HL-60/S4 (cell line): ENCODE measurements around the gene RNF2.

ENCODE experiments used
- in situ Hi-C: fragments of 300-500 bp; cut with MboI; formaldehyde crosslinking; loops from 2 replicates; pipeline ENCODE4 v1.14.3; 2022; ENCODE audit warnings: low sequenced_read_pairs

Gene RNF2

DNA sequence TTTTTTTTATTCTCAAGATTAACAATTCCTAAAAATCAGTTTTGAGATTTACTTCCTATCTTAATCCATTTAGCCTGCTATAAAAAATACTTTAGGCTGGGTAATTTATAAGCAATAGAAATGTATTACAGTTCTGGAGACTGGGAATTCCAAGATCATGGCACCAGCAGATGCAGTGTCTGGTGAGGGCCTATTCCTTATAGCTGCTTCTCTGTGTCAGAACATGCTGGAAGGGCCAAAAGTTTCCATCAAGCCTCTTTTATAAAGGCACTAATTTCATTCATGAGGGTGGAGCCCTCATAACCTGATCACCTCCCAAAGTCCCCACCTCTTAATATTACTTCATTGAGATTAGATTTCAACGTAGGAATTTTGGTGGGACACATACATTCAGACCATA, 41.7 kb downstream of the RNF2 start:
- in situ Hi-C loops: no loop called here

DNA sequence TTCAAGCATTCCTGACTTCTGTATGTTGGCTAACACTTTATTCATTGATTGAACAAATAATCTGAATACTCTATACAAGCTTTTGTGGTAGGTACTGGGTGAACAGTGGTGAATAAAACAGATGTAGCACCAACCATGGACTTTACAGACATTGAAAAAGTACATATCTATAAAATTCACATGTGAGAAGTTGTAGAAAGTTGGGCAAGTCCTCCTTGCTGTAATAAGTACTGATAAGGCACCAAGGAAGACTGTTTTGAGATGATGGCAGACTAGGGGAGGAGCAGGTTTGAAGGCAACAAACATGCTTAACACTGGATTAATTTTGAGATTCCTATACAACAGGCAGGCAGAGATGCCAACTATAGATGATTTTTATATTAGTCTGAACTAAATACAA, 42.4 kb downstream of the RNF2 start:
- in situ Hi-C loops: no loop called here

DNA sequence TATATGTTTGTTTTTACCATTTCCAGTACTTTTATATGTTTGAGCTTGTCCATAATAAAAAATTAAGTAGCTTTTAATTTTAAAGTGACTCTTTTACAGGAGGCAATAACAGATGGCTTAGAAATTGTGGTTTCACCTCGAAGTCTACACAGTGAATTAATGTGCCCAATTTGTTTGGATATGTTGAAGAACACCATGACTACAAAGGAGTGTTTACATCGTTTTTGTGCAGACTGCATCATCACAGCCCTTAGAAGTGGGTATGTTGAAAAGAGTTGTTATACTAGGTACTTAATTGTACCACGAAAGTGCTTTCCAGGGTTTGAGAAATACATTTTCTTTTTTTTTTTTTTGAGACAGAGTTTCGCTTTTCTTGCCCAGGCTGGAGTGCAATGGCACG, 46.1 kb downstream of the RNF2 start:
- in situ Hi-C loops: no loop called here

DNA sequence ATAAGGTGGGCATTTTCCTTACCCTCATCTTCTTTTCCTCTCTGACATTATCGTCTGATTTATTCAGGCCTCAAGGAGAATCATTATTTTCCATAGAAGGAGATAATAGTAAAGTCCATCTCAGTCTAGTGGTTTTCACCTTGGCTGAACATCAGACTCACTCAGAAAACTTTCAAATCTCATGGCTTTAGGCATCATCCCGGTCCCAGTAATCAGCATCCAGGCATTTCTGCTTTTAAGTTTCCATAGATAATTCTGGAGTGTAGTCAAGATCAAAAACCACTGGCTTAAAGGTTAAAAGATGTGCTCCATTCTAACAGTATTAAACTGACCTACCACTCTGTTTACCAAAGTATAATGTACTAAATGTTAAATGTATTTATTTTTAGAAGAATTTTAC, 49.4 kb downstream of the RNF2 start:
- in situ Hi-C loops: no loop called here

DNA sequence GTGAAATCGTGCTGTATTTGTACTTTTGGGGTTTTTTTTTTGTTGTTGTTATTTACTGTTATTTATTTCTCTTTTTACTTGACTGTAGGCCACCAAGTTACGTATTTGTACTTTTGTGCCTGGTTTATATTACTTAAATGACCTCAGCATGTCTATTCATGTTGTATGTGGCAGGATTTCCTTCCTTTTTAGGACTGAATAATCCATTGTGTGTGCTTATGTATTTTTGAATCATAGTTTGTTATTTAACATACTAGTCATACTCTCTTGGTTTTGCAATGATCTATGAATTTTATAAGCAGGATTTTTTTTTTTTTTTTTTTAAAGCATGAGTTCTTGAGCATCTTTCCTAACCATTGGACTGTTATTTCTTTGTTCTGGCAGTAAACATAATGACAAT, 51.2 kb downstream of the RNF2 start:
- in situ Hi-C loops: no loop called here

DNA sequence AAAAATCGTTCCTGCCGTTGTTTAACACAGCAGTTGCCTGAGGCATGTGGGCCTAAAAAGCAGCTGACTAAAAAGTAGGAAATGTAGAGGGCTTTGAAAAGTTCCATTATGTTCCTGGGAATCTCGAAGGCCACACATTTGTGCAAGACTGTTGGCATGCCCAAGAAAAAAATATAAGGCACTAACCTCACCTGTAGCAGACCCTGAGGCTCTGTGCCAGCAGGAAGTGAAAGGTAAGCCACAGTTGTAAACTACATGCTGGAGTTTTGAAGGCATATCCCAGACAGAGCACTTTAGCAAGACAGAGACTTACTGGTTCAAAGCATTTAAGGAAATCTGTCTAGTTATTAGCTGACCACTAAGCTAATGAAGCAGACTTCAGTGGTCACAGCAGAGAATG, 58.7 kb downstream of the RNF2 start:
- in situ Hi-C loops: no loop called here

DNA sequence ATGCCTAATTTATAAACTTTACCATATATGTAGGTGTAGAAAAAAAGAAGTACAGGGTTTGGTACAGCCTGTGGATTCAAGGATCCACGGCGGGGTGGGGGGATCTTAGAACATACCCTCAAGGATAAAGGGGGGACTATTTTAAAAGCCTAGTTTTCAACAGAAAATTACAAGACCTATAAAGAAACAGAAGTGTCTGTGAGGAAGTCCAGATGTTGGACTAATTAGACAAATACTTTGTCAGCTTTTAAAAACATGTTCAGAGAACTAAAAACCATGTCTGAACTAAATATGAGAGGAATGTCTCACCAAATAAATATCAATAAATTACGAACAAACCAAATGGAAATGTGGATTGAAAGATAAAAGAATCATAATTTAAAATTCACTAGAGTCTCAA, 59.8 kb downstream of the RNF2 start:
- in situ Hi-C loops: no loop called here

DNA sequence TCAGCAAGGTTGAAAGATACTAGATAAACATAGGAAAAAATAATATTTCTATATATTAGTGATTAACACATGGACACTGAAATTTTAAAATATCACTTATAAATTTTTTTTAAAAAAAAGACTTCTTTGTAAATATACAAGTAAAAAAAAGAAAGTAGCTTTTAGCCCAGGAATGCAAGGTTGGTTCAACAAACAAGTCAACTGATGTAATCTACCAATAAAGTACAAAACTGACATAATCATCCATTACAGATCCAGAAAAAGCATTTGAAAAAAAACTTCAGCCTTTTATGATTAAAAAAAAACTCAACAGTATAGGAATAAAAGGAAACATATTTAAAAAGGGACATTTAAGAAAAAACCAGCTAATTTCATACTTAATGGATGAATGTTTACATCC, 63.0 kb downstream of the RNF2 start:
- in situ Hi-C loops: no loop called here

DNA sequence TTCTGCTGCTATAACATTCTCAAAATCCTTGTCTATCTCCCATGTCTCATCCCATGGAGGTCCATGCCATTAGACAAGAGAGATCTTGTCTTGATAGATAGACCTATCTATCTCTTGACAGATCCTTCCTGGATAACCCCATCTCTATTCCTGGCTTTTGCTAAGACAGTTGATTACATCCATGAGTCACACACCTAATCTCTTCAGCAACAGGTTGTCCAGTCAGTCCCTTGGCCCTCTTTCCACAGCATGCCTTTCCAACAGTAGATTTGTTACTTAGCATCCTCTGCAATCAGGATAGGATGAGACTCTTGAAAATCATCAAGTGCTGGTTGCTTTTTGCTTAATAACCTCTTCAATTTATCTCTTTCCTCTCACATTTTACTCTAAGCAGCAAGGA, 64.8 kb downstream of the RNF2 start:
- in situ Hi-C loops: no loop called here

DNA sequence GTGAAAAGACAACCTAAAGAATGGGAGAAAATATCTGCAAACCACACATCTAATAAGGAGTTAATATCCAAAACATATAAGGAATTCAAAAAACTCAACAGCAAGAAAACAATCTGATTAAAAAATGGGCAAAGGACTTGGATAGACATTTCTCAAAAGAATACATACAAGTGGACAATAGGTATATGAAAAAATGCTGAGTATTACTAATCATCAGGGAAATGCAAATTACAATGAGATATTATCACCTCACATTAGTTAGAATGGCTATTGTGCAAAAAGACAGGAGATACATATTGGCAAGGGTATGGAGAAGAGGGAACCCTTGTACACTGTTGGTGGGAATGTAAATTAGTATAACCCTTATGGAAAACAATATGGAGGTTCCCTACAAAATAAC, 66.5 kb downstream of the RNF2 start:
- in situ Hi-C loops: no loop called here

DNA sequence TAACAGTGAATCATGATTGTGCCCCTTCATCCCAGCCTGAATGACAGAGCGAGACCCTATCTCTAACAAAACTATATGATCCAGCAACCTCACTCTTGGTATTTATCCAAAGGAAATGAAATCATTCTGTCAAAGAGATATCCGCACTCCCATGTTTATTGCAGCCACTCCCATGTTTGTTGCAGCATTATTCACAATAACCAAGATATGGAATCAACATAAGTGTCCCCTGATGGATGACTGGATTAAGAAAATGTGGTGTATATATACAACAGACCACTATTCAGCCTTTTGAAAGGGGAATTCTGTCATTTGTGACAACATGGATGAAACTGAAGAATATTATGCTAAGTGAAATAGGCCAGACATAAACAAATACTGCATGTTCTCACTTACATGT, 67.0 kb downstream of the RNF2 start:
- in situ Hi-C loops: no loop called here

DNA sequence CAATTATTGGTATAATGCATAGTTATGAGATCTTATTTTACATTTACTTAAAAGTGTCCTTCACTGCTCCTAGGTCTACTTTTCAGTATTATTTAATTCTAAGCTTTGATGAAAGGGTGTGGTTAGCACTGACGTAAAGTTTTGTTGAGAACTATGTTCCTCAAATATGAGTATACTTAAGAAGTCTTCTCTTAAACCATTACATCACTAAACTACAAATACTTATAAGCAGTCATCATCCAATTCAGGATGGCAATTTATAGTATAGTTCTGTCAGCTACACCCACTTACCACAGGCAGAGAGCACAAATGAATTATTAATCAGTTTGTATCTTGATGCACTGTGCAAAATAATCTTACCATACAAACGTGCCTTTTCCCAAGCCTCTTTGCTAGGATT, 84.3 kb downstream of the RNF2 start:
- in situ Hi-C loops: no loop called here

DNA sequence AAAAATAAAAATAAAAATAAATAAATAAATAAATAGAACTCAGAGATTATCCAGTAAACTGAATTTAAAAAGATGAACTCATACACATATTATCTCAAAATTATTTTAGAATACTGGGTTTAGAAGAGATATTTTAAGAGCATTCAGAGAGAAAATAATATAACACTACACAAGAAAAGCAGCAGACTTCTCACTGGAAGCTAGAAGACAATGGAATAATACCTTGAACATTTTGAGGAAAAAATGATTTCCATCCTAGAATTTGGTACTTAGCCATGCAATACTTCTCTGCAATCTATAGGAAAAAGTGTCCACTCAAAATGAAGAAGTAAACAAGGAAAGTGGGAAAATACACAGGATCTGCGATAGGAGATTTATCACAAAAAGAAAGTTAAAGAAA, 87.2 kb downstream of the RNF2 start:
- in situ Hi-C loops: no loop called here

DNA sequence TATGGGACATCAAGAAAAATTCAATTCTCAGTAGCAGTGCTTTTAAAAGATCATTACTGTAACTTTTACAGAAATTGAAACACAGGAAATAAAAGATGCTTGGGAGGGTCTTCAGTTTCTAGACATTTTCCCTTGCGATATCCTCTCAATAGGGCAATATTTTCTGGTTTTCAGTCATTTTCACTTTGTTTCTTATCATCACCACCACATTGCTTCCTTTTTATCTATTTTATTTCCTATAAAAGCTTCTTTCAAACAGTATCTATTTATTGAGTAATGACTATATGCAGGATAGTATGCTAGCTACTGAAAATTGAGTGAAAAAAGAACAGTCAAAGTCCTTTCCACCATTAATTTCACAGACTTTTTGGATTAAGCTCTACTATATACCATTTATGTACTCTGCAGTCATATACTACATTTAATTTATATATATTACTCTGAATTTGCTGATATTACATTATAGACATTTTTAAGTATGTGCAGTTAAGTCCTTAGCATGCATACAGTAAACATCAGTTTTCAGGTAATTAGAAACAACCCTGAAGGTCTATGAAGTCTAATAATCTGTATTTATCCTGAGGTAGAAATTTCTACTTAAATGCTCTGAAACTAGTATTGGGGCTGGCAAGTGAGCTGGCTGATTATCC, 92.7 kb downstream of the RNF2 start:
- in situ Hi-C loops: no loop called here

DNA sequence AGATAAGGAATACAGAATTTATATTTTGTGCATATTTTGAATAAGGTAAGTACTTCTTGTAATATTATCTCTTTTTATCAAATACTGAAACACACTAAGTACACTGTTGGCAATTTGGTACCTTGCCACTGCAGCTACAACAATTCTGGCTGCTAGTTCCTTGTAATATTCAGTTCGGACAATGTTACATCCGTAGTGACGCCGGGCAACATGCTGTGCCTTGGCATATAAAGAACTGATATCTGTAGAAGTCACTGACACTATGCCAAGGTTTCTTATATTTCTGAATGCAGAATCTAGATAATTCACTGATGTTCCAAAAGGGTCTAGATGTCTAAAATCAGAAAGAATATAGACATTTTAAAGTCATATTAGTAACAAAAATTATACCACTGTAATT, 93.9 kb downstream of the RNF2 start:
- in situ Hi-C loops: no loop called here

DNA sequence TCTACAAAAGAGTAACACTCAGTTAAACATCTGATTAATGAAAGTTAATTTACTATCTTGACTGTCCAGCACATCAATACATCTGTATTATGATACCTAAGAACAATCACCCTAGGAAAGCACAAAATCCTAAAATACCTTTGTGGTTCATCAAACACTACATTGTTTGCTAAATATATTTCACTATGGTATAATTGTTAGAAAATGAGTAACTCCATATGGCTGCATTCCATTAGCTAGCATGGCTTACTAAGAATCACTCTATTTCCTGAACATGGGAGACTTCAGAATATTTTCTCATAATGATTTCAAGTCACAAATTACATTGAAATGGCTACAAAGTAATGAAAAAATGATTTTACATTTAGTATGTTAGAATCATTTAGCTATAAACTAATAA, 98.9 kb downstream of the RNF2 start:
- in situ Hi-C loops: no loop called here

DNA sequence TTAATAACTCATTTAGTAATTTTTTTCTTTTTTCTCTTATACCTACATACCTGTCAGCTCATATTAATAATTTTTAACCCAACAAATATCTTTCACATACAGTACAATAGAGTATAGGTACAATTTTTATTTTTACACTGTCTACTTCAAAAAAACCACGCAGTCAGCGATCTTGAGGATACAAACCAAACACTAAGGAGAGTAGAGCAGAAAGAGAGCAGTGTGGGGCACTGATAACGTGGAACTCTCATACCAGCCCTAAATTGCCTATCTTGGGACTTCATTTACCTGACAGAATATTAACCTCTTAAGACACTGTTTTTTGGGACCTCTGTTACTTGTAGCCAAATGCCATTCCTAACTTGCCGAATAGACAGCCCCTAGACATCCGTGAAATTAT, 105.9 kb downstream of the RNF2 start:
- in situ Hi-C loops: no loop called here
